ENCODE results near the gene SLC44A1. TPM values are rescaled to one million over a fixed set of nuclear protein-coding genes. Genes with fewer than 3 reads are reported as not detected.

SLC44A1 gene
- total RNA-seq, 1 donor from 2014 or later: 48.7 TPM

DNA sequence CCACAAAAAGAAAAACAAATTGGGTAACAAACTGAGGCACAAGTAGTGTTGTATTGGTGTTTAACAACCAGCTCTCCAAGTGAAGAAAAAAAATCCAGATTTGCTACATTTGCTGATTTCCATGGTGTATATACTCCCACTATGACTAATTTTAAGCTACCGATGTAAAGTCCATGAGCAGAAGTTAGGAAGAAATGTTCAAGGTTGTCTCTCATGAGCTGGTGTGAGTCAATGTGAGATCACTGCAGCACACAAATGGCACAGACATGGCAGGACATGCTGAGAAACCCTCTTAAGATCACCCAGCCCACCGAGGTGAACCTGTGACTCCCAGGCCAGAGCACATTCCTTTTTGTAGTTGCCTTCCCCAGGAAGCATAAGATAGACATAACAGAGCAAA, 36.2 kb downstream of the SLC44A1 start:
- no peak for TF ChIP-seq CTCF (IDR thresholded peaks at IDR 0.05; ENCODE audit: unreplicated experiment)
- H3K27ac Mint-ChIP-seq: no peak overlapping the region
- H3K27me3 Mint-ChIP-seq: no peaks in the 10 kb centered on the region
- no peaks in the 10 kb centered on the region for H3K36me3 Mint-ChIP-seq (ENCODE audit: insufficient read depth)
- no peak for DNase-seq (ENCODE audit: low spot score, unreplicated experiment)
- no peaks in the 10 kb centered on the region for H3K9me3 Mint-ChIP-seq (ENCODE audit: low read depth)
- peaks cover 12% of the 10 kb centered on the region for H3K4me1 Mint-ChIP-seq (ENCODE audit: low read depth)
- H3K4me3 Mint-ChIP-seq (ENCODE audit: low read depth): no peak overlapping the region

- no peak overlapping the region for H3K4me3 Mint-ChIP-seq (ENCODE audit: low read depth)
- H3K9me3 Mint-ChIP-seq (ENCODE audit: low read depth): no peaks in the 10 kb centered on the region
- H3K36me3 Mint-ChIP-seq (ENCODE audit: insufficient read depth): no peaks in the 10 kb centered on the region
- no peak for TF ChIP-seq CTCF (IDR thresholded peaks at IDR 0.05; ENCODE audit: unreplicated experiment)
- H3K27ac Mint-ChIP-seq: no peak overlapping the region
- no peak for DNase-seq (ENCODE audit: low spot score, unreplicated experiment)
- H3K4me1 Mint-ChIP-seq (ENCODE audit: low read depth): peaks cover 13% of the 10 kb centered on the region
- H3K27me3 Mint-ChIP-seq: no peaks in the 10 kb centered on the region
Measured at GRCh38 chr9:105281272-105281671, 36.8 kb downstream of the SLC44A1 start.

DNA sequence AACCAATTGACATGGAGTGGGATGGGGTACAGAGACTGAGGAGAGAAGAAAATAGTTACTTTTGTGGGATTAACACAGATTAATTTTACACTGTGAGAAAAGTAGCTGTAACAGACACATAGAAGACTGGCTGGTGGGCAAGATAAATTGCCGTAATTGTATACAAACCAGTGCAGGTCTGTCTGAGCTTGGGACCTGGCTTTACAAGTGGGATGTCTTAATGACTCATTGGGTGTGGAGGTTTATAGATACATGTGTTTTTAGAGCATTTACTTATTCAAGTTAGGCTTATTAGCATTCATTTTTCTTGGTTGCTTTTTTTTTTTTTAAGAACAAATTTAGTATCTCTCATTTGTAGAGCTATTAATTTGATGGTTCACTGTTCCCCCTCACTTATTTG, 37.5 kb downstream of the SLC44A1 start:
- TF ChIP-seq CTCF (IDR thresholded peaks at IDR 0.05; ENCODE audit: unreplicated experiment): no peak
- no peak overlapping the region for H3K4me3 Mint-ChIP-seq (ENCODE audit: low read depth)
- H3K27ac Mint-ChIP-seq: no peak overlapping the region
- H3K4me1 Mint-ChIP-seq (ENCODE audit: low read depth): peaks cover 12% of the 10 kb centered on the region
- no peak for DNase-seq (ENCODE audit: low spot score, unreplicated experiment)
- no peaks in the 10 kb centered on the region for H3K27me3 Mint-ChIP-seq
- H3K36me3 Mint-ChIP-seq (ENCODE audit: insufficient read depth): no peaks in the 10 kb centered on the region
- no peaks in the 10 kb centered on the region for H3K9me3 Mint-ChIP-seq (ENCODE audit: low read depth)

- Mint-ChIP-seq H3K4me3 (ENCODE audit: low read depth) (no peak overlapping the region), H3K27me3 (no peaks in the 10 kb centered on the region), H3K4me1 (ENCODE audit: low read depth) (peaks cover 12% of the 10 kb centered on the region), H3K36me3 (ENCODE audit: insufficient read depth) (no peaks in the 10 kb centered on the region), H3K27ac (no peak overlapping the region), H3K9me3 (ENCODE audit: low read depth) (no peaks in the 10 kb centered on the region)
- DNase-seq (ENCODE audit: low spot score, unreplicated experiment): no peak
- no peak for TF ChIP-seq CTCF (IDR thresholded peaks at IDR 0.05; ENCODE audit: unreplicated experiment)
Measured at GRCh38 chr9:105282870-105283621, 38.6 kb downstream of the SLC44A1 start.

- DNase-seq (ENCODE audit: low spot score, unreplicated experiment): no peak
- Mint-ChIP-seq H3K4me1 (ENCODE audit: low read depth) (peaks cover 12% of the 10 kb centered on the region), H3K27ac (no peak overlapping the region), H3K36me3 (ENCODE audit: insufficient read depth) (no peaks in the 10 kb centered on the region), H3K27me3 (no peaks in the 10 kb centered on the region), H3K4me3 (ENCODE audit: low read depth) (no peak overlapping the region), H3K9me3 (ENCODE audit: low read depth) (no peaks in the 10 kb centered on the region)
- TF ChIP-seq CTCF (IDR thresholded peaks at IDR 0.05; ENCODE audit: unreplicated experiment): no peak
Measured at GRCh38 chr9:105283795-105284194, 39.3 kb downstream of the SLC44A1 start.
